PC-9 (cell line): ENCODE data around the gene EMX2. TPM values are rescaled to one million over a fixed set of nuclear protein-coding genes. Genes with fewer than 3 reads are reported as not detected.

Experiments used
- BruUV-seq: library from RNA; stranded (reverse); fragments of 400-500 nt; replicated peaks from 2 replicates; lab custom pipeline; 2021; lab: Mats Ljungman, UMichigan
- CTCF ChIA-PET: fragments of 300-600 bp; sonication (Branson Sonifier 250); formaldehyde crosslinking; loops from one replicate; lab custom pipeline; 2022; ENCODE audit warnings: antibody characterized with exemption; lab: Charles Lee
- POLR2A ChIA-PET: fragments of 300-600 bp; sonication (Branson Sonifier 250); formaldehyde crosslinking; loops from one replicate; lab custom pipeline; 2022; ENCODE audit warnings: antibody characterized with exemption; ENCODE audit not compliant: unreplicated experiment; lab: Charles Lee
- DNase-seq, 2 experiments: peaks; one replicate each; pipeline versions ENCODE4 v3.0.0 to v3.0.0-alpha.2; 2015 to 2022; ENCODE audit warnings: mixed read lengths in 1 of 2
- H2AFZ ChIP-seq: fragments of 200-600 bp; sonication (generic); 2 replicates; pipeline ENCODE4 v1.8.1; 2017; ENCODE audit warnings: antibody characterized with exemption
- H3F3A ChIP-seq: fragments of 200-600 bp; sonication (generic); 2 replicates; pipeline ENCODE4 v1.8.1; 2017; ENCODE audit warnings: antibody characterized with exemption, mild to moderate bottlenecking, low read depth; ENCODE audit not compliant: insufficient read depth
- H3K27ac ChIP-seq: fragments of 200-600 bp; sonication (generic); 2 replicates; pipeline ENCODE4 v1.6.1; 2016; ENCODE audit warnings: mixed run types
- H3K27me3 ChIP-seq: fragments of 200-600 bp; sonication (generic); 2 replicates; pipeline ENCODE4 v1.6.1; 2016; ENCODE audit warnings: low read depth, mixed run types; ENCODE audit not compliant: insufficient read depth
- H3K36me3 ChIP-seq: fragments of 200-600 bp; sonication (generic); 2 replicates; pipeline ENCODE4 v1.6.1; 2016; ENCODE audit warnings: low read depth, mixed run types
- H3K4me1 ChIP-seq: fragments of 200-600 bp; sonication (generic); replicated peaks from 2 replicates; pipeline ENCODE4 v1.6.1; 2016; ENCODE audit warnings: mixed run types; ENCODE audit not compliant: insufficient read depth
- H3K4me2 ChIP-seq: fragments of 200-600 bp; sonication (generic); 2 replicates; pipeline ENCODE4 v1.6.1; 2017; ENCODE audit warnings: mixed run types
- H3K4me3 ChIP-seq: fragments of 200-600 bp; sonication (generic); 2 replicates; pipeline ENCODE4 v1.6.1; 2016; ENCODE audit warnings: mixed run types
- H3K79me2 ChIP-seq: fragments of 200-600 bp; sonication (generic); 2 replicates; pipeline ENCODE4 v1.6.1; 2017; ENCODE audit warnings: low read depth, mixed run types
- H3K9me2 ChIP-seq: fragments of 200-600 bp; sonication (generic); 2 replicates; pipeline ENCODE4 v1.8.1; 2017; ENCODE audit warnings: mild to moderate bottlenecking; ENCODE audit not compliant: insufficient read depth
- H3K9me3 ChIP-seq: fragments of 200-600 bp; sonication (generic); 2 replicates; pipeline ENCODE4 v1.8.1; 2016; ENCODE audit warnings: low read depth; ENCODE audit not compliant: insufficient read depth
- H4K20me1 ChIP-seq: fragments of 200-600 bp; sonication (generic); 2 replicates; pipeline ENCODE4 v1.8.1; 2017; ENCODE audit not compliant: insufficient read depth
- CTCF ChIP-seq: fragments of 200-600 bp; sonication (generic); conservative IDR thresholded peaks from 2 replicates; pipeline ENCODE4 v1.6.1; 2017; ENCODE audit warnings: mixed run types, antibody characterized with exemption, mild to moderate bottlenecking, moderate library complexity
- EZH2 ChIP-seq: fragments of 200-600 bp; sonication (generic); IDR thresholded peaks from 2 replicates; pipeline ENCODE4 v1.8.0; 2017; ENCODE audit warnings: antibody characterized with exemption, low read depth
- intact Hi-C: fragments of 100-400 bp; cut with micrococcal nuclease; formaldehyde crosslinking; loops from one replicate; pipeline ENCODE4 v1.10.0; 2022; ENCODE audit not compliant: unreplicated experiment
- total RNA-seq: library from RNA; stranded (reverse); gene quantifications from 2 replicates; pipeline ENCODE4 v1.2.3, GENCODE V29; 2021

The EMX2 gene
- total RNA-seq, 1 experiment from 2014 or later = not detected

DNA sequence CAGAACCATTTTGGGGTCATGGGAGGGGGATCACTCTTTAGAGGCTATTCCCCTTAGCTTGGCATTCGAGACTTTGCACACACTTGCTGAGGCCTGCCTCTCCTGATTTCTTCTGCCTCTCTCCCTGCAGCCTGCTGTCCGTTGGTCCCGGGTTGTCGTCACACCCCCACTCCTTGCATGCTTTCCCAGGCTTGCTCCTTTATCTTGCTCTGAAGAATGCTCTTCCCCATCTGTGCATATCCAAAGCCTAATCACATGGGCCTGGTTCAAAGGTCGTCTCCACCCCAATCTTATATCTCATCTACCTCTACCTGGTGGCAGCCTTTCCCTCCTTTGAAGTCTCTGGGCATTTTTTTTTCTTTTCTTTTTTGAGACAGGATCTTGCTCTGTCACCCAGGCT lies 24.3 kb upstream of the EMX2 start:
- DNase-seq = no peak
- no peaks in the 10 kb centered on the region for H3K79me2 ChIP-seq
- no peak overlapping the region for H3K4me2 ChIP-seq
- intact Hi-C loops = no loop called here
- no peaks in the 10 kb centered on the region for H3K9me2 ChIP-seq
- H3K4me1 ChIP-seq = no peaks in the 10 kb centered on the region
- H3K9me3 ChIP-seq = no peaks in the 10 kb centered on the region
- no TSS peak for BruUV-seq
- no peaks in the 10 kb centered on the region for H3K36me3 ChIP-seq
- no peak overlapping the region for H3K4me3 ChIP-seq
- H3K27me3 ChIP-seq = peaks cover 22% of the 10 kb centered on the region; the same call in 1 of the 2 replicates
- H2AFZ ChIP-seq = no peak overlapping the region
- H3K27ac ChIP-seq = no peak overlapping the region
- H3F3A ChIP-seq = no peaks in the 10 kb centered on the region
- TF ChIP-seq CTCF (no peak), EZH2 (no peak)
- no peaks in the 10 kb centered on the region for H4K20me1 ChIP-seq
- POLR2A ChIA-PET = no interaction called here
- CTCF ChIA-PET = no interaction called here

- no peaks in the 10 kb centered on the region for H4K20me1 ChIP-seq
- no peaks in the 10 kb centered on the region for H3K9me2 ChIP-seq
- no TSS peak for BruUV-seq
- TF ChIP-seq CTCF (no peak), EZH2 (no peak)
- ChIA-PET POLR2A (no interaction called here), CTCF (no interaction called here)
- H3K4me2 ChIP-seq = no peak overlapping the region
- DNase-seq = no peak
- no peaks in the 10 kb centered on the region for H3K4me1 ChIP-seq
- H3K27me3 ChIP-seq = peaks cover 19% of the 10 kb centered on the region; the same call in 1 of the 2 replicates
- H3K79me2 ChIP-seq = no peaks in the 10 kb centered on the region
- no peaks in the 10 kb centered on the region for H3K36me3 ChIP-seq
- H3K9me3 ChIP-seq = no peaks in the 10 kb centered on the region
- H3K27ac ChIP-seq = no peak overlapping the region
- H2AFZ ChIP-seq = no peak overlapping the region
- no peaks in the 10 kb centered on the region for H3F3A ChIP-seq
- no peak overlapping the region for H3K4me3 ChIP-seq
- intact Hi-C loops = no loop called here
Observed at GRCh38 chr10:117519286-117519685, 23.3 kb upstream of the EMX2 start.

GRCh38 chr10:117519879-117520278 lies 22.7 kb upstream of the EMX2 start:
- no peaks in the 10 kb centered on the region for H3K4me1 ChIP-seq
- no peak overlapping the region for H3K27ac ChIP-seq
- no TSS peak for BruUV-seq
- H3K4me3 ChIP-seq = no peak overlapping the region
- CTCF ChIA-PET = no interaction called here
- no peak overlapping the region for H3K4me2 ChIP-seq
- no peaks in the 10 kb centered on the region for H3K79me2 ChIP-seq
- H4K20me1 ChIP-seq = no peaks in the 10 kb centered on the region
- no peak for DNase-seq
- H3F3A ChIP-seq = no peaks in the 10 kb centered on the region
- H3K36me3 ChIP-seq = no peaks in the 10 kb centered on the region
- H3K27me3 ChIP-seq = peaks cover 19% of the 10 kb centered on the region; the same call in 1 of the 2 replicates
- TF ChIP-seq CTCF = no peak
- no peak for TF ChIP-seq EZH2
- no peaks in the 10 kb centered on the region for H3K9me2 ChIP-seq
- H2AFZ ChIP-seq = no peak overlapping the region
- H3K9me3 ChIP-seq = no peaks in the 10 kb centered on the region
- intact Hi-C loops = no loop called here
- POLR2A ChIA-PET = no interaction called here
